T-helper 2 cell (primary cell): ENCODE measurements around the gene PCSK6.
"Not testable (repeated sequence)": the region's sequence is repeated elsewhere in the genome, so short reads cannot be mapped to it uniquely, and the experiment has no call there.

Source experiments
- DNase-seq, 5 experiments: peaks; one replicate each; pipeline versions ENCODE4 v3.0.0 to v3.0.0-alpha.2; 2012 to 2022

Gene PCSK6

GRCh38 chr15:101307048-101307896 is 182.2 kb downstream of the PCSK6 start:
- no peak for DNase-seq

- DNase-seq = no peak
Measured at GRCh38 chr15:101306341-101307047, 183.0 kb downstream of the PCSK6 start.

GRCh38 chr15:101305820-101306255 is 183.7 kb downstream of the PCSK6 start:
- DNase-seq = no peak

- no peak for DNase-seq
Measured at GRCh38 chr15:101303408-101303807, 186.1 kb downstream of the PCSK6 start.

DNA sequence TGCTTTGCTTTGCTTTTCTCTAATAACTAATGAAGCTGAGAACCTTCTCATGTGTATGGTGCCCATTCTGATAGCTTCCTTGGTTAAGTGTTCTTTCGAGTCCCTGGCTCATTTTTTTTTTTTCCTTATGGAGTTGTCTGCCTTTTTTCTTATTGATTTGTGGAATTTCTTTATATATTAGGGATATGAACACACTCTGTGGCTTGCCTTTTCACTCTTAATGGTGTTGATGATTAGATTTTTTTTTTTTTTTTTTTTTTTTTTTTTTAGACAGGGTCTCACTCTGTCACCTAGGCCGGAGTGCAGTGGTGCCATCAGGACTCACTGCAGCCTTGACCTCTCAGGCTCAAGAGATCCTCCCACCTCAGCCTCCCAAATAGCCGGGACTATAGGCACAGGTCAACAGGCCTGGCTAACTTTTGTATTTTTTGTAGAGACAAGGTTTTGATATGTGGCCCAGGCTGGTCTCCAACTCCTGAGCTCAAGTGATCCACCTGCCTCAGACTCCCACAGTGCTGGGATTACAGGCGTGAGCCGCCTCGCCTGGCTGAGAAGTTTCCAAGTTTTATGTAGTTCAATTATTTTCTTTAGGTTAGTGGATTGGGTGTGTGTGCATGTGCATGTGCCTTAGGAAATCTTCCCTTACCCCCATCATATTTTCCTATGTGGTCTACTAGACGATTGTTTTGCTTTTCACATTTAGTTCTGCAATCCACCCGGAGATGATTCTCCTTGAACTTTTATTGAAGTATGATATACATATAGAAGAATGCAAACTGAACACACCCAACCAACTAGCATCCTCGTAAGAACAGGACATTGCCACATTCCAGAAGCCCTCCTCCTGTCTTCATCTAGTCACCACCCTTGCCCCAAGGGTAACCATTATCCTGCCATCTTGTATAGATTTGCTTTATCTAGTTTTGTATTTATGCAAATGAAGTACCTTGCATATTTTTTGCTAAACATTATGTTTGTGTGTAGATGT is 192.8 kb downstream of the PCSK6 start:
- no peak for DNase-seq

DNA sequence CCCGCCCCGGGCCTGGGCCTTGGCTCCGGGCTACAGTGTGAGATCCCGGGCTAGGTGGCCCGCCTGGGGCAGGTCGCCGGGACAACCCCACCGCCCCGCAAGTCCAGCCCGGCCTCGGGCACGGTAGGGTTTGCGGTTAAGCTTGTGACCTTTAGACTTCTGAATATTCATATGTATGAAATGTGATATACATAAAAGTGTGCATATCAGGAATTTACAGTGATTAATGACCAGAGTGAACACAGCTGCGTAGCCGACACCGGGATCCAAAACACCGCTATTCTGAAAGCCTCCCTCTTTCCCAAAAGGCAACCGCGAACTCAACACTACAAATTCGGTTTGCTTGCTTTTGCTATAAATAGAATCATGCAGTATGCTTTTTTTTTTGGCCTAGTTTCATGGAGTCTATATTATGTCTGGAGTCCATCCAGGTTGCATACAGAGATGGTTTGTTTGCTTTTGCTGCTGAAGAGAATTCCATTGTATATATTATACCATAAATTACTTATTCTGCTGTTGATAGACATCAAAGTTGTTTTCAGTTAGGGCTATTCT is 193.8 kb downstream of the PCSK6 start:
- DNase-seq = no peak

DNA sequence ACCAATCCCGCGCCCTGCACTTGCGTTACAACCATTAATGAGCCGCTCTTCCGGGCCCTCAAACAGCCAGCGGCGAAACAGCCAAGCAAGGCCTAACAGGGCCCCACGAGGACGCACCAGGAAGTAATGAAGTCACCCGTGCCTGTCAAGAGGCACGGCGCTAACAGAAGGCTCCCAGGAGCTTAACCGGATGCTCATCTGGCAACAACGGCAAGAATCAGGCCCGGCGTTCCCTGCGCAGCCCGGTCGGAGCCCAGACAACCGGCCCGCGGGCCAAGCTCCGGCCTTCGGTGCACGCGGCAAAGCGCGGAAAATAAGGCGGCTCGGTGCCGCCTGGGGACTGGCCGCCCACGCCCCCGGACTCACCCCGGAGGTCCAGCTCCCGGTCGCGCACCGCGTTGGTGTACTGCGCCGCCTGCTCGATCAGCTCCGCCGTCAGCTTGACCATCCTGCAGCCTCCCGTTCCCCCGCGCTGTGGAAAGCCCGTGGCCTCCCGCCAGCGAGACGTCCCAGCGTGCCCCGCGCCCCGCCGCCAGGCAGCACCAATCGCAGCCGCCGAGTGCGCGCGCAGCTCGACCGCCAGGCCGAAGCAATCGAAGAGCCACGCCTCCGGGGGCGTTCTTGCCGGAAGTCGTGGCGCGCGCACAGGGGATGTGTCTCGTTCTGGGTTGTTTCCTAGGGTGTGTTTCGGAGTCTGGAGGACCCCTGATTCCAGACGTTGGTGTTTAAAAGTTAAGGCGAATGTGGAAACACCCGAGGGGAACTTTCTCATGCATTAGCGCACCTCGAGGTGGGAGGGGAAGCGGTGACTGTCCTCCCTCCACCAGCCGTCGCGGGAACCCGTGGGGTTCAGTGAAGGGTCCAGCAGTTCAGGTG is 194.5 kb downstream of the PCSK6 start, which contains the start of gene SNRPA1:
Gene SNRPA1 (minus strand): TSS at position 518 of the 876 bp plus-strand sequence. CDS start 70 bp downstream, at position 448.
- DNase-seq = peak; percentile 93 to 97 (median 97)

GRCh38 chr15:101293122-101293521 is 196.4 kb downstream of the PCSK6 start:
- DNase-seq = peak in 1 of 5 experiments; percentile 32

- DNase-seq = peak in 2 of 5 experiments; percentile 38 to 68
Measured at GRCh38 chr15:101288905-101289513, 200.5 kb downstream of the PCSK6 start.

- not testable (repeated sequence) for DNase-seq
Measured at GRCh38 chr15:101287342-101287741, 202.2 kb downstream of the PCSK6 start.

GRCh38 chr15:101286471-101287114 is 202.9 kb downstream of the PCSK6 start:
- DNase-seq = no peak

GRCh38 chr15:101283931-101284330 is 205.6 kb downstream of the PCSK6 start:
- no peak for DNase-seq

GRCh38 chr15:101280007-101280406 is 209.5 kb downstream of the PCSK6 start:
- DNase-seq = no peak

DNA sequence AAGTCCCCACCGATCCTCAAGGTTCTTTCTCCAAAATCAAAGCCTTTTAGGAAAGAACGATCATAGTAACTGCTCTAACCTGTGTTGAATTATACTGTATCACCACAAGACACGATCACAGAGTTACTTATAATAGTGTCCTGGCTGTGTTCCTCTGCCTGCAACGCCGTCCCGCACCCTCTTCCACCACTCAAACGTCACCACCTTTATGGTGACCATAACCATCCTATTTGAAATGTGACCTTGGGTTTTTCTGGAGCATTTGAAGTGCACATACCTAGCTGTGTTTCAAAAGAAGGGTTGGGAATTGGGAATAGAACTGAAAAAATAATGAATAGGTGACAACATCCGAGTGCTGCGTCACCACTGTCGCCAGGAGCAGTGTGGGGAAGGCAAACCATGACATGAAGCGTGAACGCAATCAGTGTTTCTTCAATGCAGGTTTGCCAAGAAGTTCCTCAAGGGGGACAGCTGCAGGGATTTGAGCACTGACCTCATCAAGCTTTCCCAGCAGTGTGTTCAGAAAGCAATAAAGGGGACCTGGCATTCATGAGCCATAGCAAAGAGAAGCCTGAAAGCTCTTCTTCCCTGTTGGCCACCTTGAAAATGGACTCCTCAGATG is 211.5 kb downstream of the PCSK6 start:
- DNase-seq = no peak

DNA sequence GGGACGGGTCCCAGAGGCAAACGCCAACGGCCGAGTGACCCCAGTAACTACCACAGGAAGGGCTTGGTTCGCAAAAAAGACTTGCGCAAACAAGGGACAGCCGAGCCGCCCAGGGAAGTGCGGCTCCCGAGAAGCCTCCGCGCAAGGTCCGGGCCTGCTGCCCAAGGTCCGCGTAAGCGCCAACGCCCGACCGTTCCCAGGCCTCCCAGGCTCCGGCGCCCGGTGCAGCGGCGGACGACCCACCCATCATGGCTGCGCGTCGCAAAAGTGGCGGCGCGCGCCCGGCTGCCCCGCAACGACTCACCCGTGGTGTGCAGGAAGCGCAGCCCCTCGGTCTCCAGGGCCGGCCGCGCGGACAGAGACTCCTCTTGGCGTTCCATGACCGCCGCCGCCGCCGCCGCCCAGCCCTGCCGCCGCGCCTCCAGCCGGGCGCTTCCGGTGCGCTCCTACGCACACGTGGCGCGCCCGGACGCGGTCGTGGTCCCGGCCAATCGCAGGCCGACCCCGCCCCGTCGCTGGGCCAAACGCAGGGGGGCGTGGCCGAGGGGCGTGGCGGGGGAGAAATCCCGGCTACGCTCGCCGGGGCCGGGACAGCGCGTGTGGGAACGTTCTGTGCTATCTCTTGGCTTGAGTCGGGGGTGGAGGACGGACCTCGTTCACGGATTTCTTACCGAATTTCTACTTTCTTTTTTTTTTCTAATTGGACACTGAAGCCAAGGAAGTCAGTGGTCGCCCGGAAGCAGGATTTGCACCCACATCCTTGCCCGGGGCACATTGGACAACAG is 212.3 kb downstream of the PCSK6 start, which contains the start of gene SELENOS:
Gene SELENOS (minus strand): TSS at position 448 of the 785 bp plus-strand sequence. CDS start 68 bp downstream, at position 380.
- peak; percentile 80 to 91 (median 84) for DNase-seq

DNA sequence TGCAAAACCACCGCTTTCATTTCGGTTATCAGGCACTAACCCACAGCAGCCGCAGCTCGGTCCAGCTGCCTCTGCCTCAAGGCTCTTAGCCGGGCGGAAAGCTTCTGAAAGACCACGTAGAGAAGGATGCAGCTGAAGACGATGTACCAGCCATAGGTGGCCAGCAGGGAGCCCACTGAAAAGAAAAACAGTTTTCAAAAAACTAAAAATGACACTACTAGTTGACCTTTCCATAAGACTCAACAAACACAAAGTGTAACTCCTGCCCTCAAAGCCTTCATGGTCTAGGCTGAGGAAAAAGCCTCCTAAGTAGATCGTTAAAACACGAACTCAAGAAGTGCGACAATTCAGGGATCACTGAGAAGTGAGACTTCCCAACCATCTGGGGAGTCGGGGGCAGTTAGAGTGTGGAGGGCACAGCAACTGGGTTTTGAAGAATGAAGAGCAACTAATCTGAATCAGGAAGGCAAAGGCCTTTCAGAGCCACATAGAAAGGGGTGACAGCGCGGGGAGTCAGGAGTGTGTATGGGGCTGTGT is 212.9 kb downstream of the PCSK6 start:
- DNase-seq = peak in 2 of 5 experiments; percentile 7 to 70

- DNase-seq = peak in 1 of 5 experiments; percentile 81
Measured at GRCh38 chr15:101275018-101275417, 214.5 kb downstream of the PCSK6 start.

DNA sequence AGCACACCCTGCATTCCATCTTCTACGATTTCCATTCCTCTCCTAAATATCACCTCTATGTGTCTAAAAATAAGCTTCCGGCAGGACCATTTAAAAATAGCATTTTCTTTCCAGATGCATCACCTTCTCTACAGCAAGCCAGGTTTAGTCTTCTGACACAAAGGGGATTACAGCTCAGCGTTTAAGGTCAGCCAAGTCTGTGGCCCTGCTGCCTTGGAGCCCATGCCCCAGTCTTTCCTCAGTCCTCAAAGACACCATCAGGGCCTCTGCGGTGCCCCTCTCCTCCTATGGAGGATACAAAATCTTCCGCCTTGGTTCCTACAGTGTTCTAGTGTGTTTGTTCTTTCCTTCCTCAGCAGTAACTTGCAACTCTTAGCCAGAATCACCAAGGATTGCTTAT is 216.0 kb downstream of the PCSK6 start:
- no peak for DNase-seq
